GM12874 (cell line): ENCODE results near the gene CD300H.

ENCODE experiments used
- TF ChIP-seq, protein P1 (sequence below): IDR thresholded peaks from 2 replicates; pipeline ENCODE4 v1.5.1; 2011; ENCODE audit warnings: low read depth, mild to moderate bottlenecking, control low read depth, low read length, moderate library complexity; ENCODE audit not compliant: insufficient read depth

Gene CD300H

DNA sequence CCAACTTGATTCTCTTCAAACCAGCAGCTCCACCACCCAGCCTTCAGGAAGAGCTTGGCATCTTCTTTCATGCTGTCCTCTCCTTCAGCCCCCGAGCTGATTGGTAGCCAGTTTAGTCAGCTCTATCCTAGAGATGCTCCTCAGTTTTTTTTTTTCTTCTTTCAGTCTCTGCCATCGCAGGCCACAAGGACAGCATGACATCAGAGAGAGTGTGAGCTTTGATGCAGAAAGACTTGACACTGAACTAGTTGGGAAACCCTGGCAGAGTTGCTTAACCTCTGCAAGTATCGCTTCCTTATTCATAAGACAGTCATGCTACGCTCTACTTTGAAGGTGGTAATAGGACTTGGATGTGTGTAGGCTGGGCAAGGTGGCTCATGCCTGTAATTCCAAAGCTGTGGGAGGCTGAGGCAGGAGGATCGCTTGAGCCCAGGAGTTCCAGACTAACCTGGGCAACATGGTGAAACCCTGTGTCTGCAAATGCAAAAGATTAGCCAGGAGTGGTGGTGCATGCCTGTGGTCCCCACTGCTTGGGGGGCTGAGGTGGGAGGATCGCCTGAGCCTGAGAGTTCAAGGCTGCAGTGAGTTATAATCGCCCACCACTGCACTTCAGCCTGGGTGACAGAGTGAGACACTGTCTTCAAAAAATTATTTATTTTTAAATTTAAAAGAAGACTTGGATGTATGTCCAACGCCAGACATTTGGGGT lies 38.7 kb downstream of the CD300H start:
- TF ChIP-seq, protein P1, sequence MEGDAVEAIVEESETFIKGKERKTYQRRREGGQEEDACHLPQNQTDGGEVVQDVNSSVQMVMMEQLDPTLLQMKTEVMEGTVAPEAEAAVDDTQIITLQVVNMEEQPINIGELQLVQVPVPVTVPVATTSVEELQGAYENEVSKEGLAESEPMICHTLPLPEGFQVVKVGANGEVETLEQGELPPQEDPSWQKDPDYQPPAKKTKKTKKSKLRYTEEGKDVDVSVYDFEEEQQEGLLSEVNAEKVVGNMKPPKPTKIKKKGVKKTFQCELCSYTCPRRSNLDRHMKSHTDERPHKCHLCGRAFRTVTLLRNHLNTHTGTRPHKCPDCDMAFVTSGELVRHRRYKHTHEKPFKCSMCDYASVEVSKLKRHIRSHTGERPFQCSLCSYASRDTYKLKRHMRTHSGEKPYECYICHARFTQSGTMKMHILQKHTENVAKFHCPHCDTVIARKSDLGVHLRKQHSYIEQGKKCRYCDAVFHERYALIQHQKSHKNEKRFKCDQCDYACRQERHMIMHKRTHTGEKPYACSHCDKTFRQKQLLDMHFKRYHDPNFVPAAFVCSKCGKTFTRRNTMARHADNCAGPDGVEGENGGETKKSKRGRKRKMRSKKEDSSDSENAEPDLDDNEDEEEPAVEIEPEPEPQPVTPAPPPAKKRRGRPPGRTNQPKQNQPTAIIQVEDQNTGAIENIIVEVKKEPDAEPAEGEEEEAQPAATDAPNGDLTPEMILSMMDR = no peak

DNA sequence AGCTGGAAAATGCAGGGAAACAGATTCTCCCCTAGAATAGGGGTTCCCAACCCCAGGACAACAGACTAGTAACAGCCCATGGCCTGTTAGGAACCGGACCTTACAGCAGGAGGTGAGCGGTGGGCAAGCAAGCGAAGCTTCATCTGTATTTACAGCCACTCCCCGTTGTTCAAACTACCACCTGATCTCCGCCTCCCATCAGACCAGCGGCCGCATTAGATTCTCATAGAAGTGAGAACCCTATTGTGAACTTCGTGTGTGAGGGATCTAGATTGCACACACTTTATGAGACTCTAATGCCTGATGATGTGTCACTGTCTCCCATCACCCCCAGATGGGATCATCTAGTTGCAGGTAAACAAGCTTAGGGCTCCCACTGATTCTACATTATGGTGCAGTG lies 39.6 kb downstream of the CD300H start:
- TF ChIP-seq, protein P1 = no peak

DNA sequence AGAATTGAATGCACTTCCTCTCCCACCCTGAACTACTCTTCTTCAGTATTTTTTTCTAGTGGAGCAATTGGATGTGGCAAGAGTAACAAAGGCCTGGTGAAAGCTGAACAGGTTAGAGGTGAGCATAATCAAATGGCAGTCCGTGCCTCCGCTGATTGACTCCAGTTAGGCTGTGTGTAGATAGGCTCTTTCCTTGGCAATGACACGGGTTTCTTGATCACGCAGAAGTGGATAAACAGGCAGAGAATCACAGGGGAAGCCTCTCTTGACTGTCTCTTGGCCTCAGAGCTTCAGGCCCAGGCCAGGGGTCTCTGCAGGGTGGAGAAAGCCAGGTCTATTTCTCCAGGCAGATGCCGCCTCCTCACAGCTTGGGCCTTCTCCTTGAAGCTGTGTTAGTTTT lies 40.2 kb downstream of the CD300H start:
- TF ChIP-seq, protein P1 = no peak

DNA sequence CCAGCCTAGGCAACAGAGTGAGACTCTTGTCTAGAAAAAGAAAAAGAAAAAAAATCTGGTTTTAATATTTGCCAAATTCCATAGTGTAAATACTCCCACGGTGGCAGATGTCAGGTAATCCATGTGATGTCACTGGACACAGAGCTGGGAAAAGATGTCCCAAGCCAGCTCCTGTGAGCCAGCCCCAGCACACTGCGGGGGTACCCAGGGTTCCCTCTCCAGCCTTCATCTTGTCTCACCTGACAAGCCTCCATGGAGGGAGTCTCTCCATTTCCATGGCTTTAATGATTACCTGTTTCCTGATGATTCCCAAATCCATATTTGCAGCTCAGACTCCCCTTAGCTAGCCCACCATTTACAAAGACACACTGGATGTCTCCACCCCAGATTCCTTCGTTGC lies 40.6 kb downstream of the CD300H start:
- TF ChIP-seq, protein P1 = no peak

DNA sequence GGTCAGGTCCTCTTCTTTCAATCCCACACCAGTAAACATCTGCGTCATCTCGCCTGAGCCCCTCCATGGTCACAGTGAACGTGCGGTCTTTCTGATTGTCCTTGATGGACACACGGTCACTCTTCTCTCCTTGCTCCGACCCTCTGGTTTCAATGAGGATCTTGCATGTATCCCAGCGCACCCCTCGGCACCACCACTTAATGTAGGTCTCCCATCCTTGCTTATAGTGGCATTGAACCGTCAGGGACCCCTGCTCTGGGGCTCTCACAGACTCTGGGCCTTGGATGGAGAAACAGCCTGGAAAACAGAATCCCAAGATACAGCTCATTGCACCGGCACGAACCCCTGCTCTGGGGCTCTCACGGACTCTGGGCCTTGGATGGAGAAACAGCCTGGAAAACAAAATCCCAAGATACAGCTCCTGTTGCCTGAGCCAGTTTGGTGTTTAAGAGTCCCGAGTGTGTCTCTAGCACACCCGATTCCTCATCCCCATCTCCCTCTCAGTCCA lies 41.5 kb downstream of the CD300H start:
- TF ChIP-seq, protein P1 = no peak

DNA sequence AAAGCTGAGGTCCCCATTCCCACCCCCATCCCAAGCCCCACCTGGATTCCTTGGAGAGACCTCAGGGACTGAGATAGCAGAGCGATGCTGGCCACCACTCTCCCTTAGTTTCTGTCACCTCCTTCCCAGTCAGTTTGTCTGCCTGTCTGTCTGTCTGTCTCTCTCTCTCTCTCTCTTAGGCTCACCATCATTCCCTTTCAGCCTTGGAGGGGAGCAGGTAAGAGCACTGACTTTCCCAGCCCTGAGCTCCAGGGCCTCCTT lies 41.9 kb downstream of the CD300H start:
- TF ChIP-seq, protein P1 = no peak

DNA sequence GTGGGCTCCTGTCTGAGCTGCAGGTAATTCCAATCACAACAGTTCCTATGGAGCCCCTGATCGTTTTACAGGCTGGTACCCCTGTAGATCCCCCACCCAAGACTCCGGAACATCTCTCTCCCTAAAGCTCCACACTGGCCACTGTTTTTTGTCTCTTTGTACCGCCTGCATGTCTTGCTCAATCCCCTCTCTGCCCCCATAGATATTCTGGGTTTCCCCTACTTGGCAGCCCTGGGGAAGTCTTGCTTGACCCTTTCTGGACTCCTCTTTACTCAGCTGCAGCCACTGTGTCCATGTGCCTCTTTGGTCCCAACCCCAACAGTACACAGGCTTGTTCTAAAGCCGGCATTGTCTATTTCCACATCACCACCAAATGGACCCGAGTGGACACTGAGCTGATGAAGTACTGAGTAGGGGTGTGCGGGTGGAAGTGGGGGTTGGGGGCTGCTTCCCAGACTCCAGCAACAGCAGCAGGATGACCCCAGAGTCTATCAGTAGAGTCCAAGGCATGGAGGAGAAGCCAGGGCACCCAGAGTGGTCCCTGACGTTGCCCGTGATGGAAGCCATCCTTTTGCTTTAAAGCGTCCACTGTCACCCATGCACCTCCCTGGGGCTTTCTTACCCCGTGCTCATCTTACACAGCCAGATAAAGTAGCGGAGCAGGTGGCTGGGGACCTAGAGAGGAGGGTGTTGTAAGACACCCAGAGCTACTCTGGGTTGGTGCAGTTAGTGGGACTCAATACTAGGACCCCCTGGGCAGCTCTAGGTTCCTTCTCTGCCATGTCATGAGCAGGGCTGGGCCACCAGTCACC lies 42.5 kb downstream of the CD300H start:
- TF ChIP-seq, protein P1 = no peak
